Endometrium (tissue), 2 donors: ENCODE results near the gene CPOX.
"Not testable (repeated sequence)": the region's sequence is repeated elsewhere in the genome, so short reads cannot be mapped to it uniquely, and the experiment has no call there.

Experiments
- FAIRE-seq: peaks from 2 replicates; lab custom pipeline; 2012; peaks lifted over from hg19 to GRCh38; lab: Jason Lieb, UNC
- donor health status: control.
- donor health status: control.

Gene CPOX

GRCh38 chr3:98561727-98562521, 31.5 kb downstream of the CPOX start:
- no peak for FAIRE-seq

- FAIRE-seq = no peak
Observed at GRCh38 chr3:98560911-98561310, 32.5 kb downstream of the CPOX start.

DNA sequence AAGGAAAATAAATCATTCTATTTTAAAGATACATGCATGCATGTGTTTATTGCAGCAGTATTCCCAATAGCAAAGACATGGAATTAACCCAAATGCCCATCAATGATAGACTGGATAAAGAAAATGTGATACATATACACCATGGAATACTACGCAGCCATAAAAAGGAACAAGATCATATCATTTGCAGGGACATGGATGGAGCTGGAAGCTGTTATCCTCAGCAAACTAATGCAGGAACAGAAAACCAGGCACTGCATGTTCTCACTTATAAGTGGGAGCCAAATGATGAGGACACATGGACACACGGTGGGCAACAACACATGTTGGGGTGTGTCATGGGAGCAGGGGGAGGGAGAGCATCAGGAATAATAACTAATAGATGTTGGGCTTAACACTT, 33.6 kb downstream of the CPOX start:
- not testable (repeated sequence) for FAIRE-seq

GRCh38 chr3:98558100-98558827, 35.1 kb downstream of the CPOX start:
- FAIRE-seq = no peak

- FAIRE-seq = no peak
Observed at GRCh38 chr3:98557324-98558010, 35.9 kb downstream of the CPOX start.

GRCh38 chr3:98556164-98557130, 37.0 kb downstream of the CPOX start:
- FAIRE-seq = no peak

DNA sequence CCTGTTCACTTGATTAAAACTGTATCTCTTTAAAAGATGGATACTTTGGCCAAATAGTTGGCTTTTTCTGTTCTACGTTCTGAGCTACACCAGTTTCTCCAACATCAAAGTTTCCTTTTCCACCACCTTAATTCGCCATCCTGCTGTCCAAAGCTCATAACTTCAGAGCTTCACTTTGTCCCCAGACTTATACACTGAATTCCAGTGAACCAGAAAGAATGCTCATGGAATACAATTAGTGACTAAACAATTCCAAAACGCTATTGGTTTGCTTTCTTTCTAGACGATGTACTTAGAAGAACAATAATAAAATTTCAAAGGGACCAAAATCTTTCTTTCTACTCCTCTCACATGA, 38.4 kb downstream of the CPOX start:
- FAIRE-seq = no peak

DNA sequence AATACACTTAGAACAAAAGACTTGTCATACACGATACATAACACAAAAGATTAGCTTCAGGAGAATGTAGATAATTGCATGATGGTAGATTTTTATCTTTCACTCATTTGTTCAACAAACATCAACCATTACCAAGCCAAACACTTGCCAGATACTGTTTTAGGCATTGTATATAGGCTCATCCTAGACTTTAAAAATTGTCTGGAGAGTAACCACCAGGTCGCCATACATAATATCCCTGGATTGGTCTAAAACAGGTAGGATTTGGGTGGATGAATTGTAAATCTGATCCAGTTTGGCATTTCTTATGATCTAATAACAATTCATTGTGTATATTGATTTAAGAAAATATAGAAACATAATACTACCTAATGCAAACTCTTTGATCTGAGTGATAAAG, 38.8 kb downstream of the CPOX start:
- FAIRE-seq = no peak

GRCh38 chr3:98553753-98554152, 39.7 kb downstream of the CPOX start:
- FAIRE-seq = no peak

DNA sequence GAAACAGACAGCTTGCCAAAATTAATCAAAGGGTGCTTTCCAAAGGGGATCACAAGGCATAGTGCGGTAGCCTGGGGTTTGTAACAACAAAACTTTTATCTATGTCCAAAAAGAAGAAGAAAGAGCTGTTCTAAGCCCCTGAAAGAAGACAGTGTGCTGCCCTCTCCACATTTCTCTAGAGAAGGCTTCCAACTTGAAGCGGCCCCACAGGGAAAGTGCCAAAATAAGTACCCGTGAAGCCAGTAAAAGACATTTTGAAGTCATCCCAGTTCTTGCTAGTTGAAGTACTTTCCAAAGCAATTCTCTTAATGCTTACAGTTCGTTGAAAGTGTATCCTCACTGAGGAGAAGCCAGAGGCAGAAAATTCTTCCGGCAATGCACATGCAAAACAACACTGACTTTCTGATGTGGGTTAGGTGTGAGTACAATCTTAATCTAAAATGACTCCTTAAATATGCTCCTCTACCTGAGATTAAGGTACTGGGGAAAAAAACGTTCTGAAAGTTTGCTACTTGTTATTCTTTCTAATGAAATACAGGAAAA, 40.3 kb downstream of the CPOX start:
- FAIRE-seq = no peak

- FAIRE-seq = no peak
Observed at GRCh38 chr3:98552232-98553020, 41.0 kb downstream of the CPOX start.

DNA sequence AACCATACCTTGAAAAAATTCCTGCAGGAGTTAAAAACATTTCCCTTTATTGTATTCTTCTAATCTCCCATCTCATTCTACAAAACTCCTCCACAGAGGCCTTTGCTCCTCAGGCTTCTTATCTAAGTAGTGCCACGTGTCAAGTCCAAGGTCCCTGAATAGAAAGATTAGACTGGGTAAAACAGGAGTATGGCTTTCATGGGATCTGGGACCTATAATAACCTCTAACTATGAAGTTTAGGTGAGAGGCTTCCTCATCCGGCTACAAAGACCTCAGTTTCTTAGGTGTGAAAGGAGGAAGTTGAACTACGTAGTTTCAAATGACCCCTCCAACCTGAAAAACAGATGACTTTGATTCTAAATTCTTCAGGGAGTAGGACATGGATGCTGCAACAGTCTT, 41.7 kb downstream of the CPOX start:
- no peak for FAIRE-seq

- no peak for FAIRE-seq
Observed at GRCh38 chr3:98551236-98551635, 42.2 kb downstream of the CPOX start.

GRCh38 chr3:98550833-98551232, 42.6 kb downstream of the CPOX start:
- no peak for FAIRE-seq

DNA sequence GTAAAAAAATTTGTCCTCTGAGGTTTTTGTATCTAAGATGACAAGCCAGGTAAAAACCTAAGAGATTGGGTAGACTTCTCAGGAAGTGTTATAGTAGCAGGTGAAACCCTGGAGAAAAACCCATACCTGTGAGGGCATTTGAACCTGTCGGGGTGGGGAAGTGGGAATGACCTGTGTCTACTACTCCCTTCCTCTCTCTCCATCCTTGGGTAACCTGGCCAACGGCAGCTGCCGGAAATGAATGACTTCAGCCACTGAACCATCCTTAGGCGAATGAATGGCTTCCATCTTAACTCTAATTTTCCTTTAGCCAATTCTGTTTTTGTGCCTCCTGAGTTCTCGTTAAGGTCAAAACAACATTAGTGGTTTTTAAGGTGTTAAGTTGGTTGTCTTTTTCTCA, 44.9 kb downstream of the CPOX start:
- no peak for FAIRE-seq

DNA sequence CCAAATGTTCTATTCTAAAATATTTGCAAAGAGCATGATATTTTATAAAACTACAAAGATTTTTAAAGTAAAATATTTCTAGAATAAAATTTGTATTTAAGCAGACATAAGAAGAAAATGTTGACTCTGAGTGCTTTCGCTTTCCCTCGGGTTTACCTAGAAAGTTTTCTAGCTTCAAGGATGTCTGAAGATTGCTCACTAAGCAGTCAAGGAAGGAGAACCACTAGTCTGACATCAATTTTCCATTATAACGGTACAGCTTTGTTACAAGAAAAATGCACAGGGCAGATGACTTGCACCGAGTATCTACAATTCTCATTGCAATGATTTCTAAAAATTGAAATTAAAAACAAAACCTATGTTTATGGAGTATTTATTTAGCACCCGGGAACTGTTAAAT, 47.5 kb downstream of the CPOX start:
- no peak for FAIRE-seq

DNA sequence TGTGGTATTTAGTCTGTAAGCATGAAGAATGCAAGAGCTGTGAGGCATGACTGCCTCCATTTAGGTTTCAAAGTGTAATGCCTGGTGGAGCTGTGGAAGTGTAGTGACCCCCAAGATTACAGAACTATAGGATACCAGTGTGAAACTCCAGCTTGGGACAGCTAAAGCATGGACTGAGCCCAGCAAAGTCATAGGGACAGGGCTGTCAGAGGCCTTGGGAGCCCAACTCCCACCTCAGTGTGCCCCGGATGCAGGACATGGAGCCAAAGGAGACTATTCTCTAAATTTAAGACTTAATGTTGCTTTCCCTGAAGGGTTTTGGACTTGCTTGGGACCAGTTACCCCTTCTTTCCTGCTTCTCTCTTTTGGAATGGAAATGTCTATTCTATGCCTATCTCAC, 50.8 kb downstream of the CPOX start:
- no peak for FAIRE-seq

DNA sequence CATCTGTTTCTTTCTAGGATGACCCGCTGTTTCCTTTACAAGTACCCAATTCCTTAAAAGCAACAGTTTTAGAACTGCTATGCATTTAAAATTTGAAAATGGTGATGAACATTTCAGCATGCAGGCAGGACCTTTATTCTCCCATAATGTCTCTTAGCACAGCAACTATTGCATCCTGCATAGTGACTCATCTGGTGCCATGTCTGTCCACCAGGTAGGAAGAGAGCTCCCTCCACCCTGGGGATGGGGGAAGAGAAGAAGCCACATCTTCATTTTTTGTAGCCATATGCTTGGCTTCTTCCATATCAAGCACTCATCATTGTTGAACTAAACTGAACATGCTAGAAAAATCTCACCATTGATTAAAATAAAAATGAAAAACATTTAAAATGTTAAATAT, 51.7 kb downstream of the CPOX start:
- FAIRE-seq = no peak

DNA sequence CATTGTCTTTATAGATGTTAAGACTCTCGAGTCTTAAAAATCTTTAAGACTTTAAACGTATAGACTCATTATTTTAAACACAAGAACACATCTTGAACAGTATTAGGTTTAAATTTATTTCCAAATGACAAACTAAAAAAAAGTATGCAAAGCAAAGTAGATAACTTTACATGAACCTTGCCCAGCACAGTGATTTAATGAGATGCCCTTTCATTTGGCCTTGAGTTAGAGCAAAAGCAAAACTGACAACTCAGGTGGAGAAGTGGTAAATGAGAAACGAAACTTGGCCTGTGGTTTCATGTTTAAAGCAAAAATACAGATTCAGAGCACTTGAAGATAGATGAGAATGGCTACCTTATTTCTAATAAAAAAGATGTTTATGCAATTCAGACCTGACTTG, 53.1 kb downstream of the CPOX start:
- FAIRE-seq = no peak

- no peak for FAIRE-seq
Observed at GRCh38 chr3:98536456-98537017, 56.9 kb downstream of the CPOX start.

- no peak for FAIRE-seq
Observed at GRCh38 chr3:98534734-98535133, 58.7 kb downstream of the CPOX start.
